ENCODE data around the gene CSTF3. TPM values are rescaled to one million over a fixed set of nuclear protein-coding genes. Genes with fewer than 3 reads are reported as not detected.

CSTF3 gene
- total and polyA plus RNA-seq, 10 of the 15 experiments (the other 5 are each of a cell fraction or from before 2014, with no cell fraction given) = 25.4 to 63.5 (median 49.5) TPM

- RAD21 ChIA-PET (ENCODE audit: unreplicated experiment) = interaction anchor here (0.8 to 6.8 kb wide), 23 partner anchors 13 to 345 kb away, joined by 3 to 144 read pairs (median 4); partner anchors contain the start of genes CSTF3, QSER1 and TCP11L1
- Histone ChIP-seq H3K9ac (ENCODE audit: control insufficient read depth, insufficient read depth, low read length) (no peak overlapping the region), H4K20me1 (ENCODE audit: control insufficient read depth, insufficient read depth) (no peaks in the 10 kb centered on the region), H2AFZ (ENCODE audit: control insufficient read depth, low read depth, low read length) (no peak overlapping the region; the same call in 1 of the 2 replicates), H3K9me3 (replicated peaks; ENCODE audit: control insufficient read depth, insufficient read depth, low read length) (no peaks in the 10 kb centered on the region), H3K79me2 (ENCODE audit: control insufficient read depth, insufficient read depth, low read length) (no peaks in the 10 kb centered on the region), H3K36me3 (ENCODE audit: control insufficient read depth in 2 of 2, insufficient read depth in 2 of 2, low read length in 1 of 2) (peaks cover 5 to 8% of the 10 kb centered on the region in 2 experiments), H3K4me3 (no peak overlapping the region), H3K27me3 (replicated peaks in 1 of 2; ENCODE audit: control insufficient read depth in 2 of 2, insufficient read depth in 2 of 2, low read length in 1 of 2) (no peaks in the 10 kb centered on the region), H3K4me2 (ENCODE audit: control insufficient read depth, insufficient read depth) (peak overlapping the region; percentile 43), H3K27ac (ENCODE audit: control insufficient read depth, insufficient read depth) (peak overlapping the region; percentile 68), H3K4me1 (ENCODE audit: control insufficient read depth, insufficient read depth, low read length) (peaks cover 43% of the 10 kb centered on the region)
- DNase-seq (ENCODE audit: low read depth, low spot score) (no peak), FAIRE-seq (no peak), ATAC-seq (peak; percentile 37)
- TF ChIP-seq MTA3 (IDR thresholded peaks at IDR 0.05; ENCODE audit: borderline replicate concordance, low read length) = 0 out of 2 replicates have a peak, but pooled peaks have one; percentile 25
- no peak for TF ChIP-seq HDAC2 (IDR thresholded peaks at IDR 0.05)
- TF ChIP-seq E2F8 (IDR thresholded peaks at IDR 0.05; ENCODE audit: low read depth, partially characterized antibody) = no peak
- TF ChIP-seq ATF7 (IDR thresholded peaks at IDR 0.05; ENCODE audit: low read depth) = peak; percentile 46; the same call in 1 of the 2 replicates
- no peak for TF ChIP-seq TAF1 (IDR thresholded peaks at IDR 0.05; ENCODE audit: borderline replicate concordance, low read depth, low read length)
- no peak for TF ChIP-seq MAX (IDR thresholded peaks at IDR 0.05; ENCODE audit: low read depth, low read length)
- no peak for TF ChIP-seq BACH1 (IDR thresholded peaks at IDR 0.05; ENCODE audit: borderline replicate concordance)
- no peak for TF ChIP-seq ZNF24 (IDR thresholded peaks at IDR 0.05)
- no peak for TF ChIP-seq NBN (IDR thresholded peaks at IDR 0.05)
- no peak for TF ChIP-seq SREBF2 (IDR thresholded peaks at IDR 0.05; ENCODE audit: low read length)
- SMC1A ChIA-PET (ENCODE audit: uncharacterized antibody, unreplicated experiment) = interaction anchor here (0.7 to 11.0 kb wide), 26 partner anchors 9 to 274 kb away, joined by 3 to 141 read pairs (median 6); partner anchors contain the start of genes CSTF3, QSER1 and TCP11L1
- no TSS peak for BruUV-seq (replicated peaks)
- POLR2A ChIA-PET = interaction anchor here (0.7 to 3.0 kb wide), 5 partner anchors 43 to 210 kb away, joined by 3 to 9 read pairs (median 4); no protein-coding TSS in a partner anchor
- in situ Hi-C loops (cut with MboI) = loop anchor here (5.0 to 10.0 kb wide), 2 partner anchors 108 to 260 kb away; no protein-coding TSS in a partner anchor
- 67% methylated on average over 5 of the region's 5 CpGs for WGBS (ENCODE audit: insufficient coverage, insufficient replicate concordance, low lambda C conversion rate, missing lambda C conversion rate)
- intact Hi-C loops (cut with micrococcal nuclease; ENCODE audit: unreplicated experiment) = loop anchor here (1.0 to 5.0 kb wide), 4 partner anchors 54 to 256 kb away; no protein-coding TSS in a partner anchor
- CTCF ChIA-PET = interaction anchor here (0.6 to 10.8 kb wide), 49 partner anchors 9 to 422 kb away, joined by 3 to 144 read pairs (median 4); partner anchors contain the start of genes CSTF3, DEPDC7, QSER1 and TCP11L1
Measured at GRCh38 chr11:33064866-33065265, 96.4 kb downstream of the CSTF3 start.

Measured in GM12878 (cell line).